HG02870 (cell line): ENCODE measurements around the gene TREML2.
"Not testable (repeated sequence)": the region's sequence is repeated elsewhere in the genome, so short reads cannot be mapped to it uniquely, and the experiment has no call there.

Experiments
- ATAC-seq: cut with Tn5 transposase; IDR thresholded peaks from one replicate; pipeline ENCODE4 v1.9.1; 2021; ENCODE audit warnings: mild to moderate bottlenecking, moderate library complexity; ENCODE audit not compliant: unreplicated experiment

Gene TREML2

DNA sequence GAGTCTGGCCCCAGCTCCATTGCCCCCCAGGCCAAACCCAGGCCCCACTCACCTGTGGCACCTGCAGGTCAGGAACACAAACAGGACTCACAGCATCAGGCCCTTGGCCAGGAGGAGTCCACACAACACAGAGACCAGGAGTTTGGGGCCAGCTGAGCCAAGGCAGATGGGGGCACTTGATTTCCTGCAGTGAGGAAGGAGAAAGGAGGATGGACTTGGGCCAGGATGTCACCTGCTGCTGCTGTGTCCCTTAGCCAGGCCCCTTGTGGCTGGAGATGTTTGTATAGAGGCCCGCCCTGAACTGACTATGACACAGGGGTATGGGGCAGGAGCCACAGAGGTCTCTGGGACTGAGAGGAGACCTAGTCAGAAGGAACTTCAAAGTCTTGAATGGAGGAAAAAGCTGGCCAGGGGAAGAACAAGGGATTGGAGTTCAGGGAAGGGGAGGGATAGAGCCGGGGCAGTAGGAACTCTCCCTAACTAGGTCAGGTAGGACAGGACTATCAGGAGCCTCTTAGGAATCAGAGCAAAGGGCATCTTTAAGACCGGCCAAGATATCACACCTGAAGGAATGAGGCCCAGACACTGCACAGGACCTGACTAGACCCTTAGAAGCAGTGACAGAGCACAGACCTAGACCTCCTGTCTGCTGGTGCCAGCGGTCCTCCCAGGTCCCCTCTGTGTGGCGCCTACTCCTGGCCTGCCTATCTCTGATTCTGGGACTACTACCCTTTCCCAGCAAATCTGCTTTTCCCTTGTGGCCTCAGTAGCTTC, 8.8 kb upstream of the TREML2 start:
- ATAC-seq: no peak

DNA sequence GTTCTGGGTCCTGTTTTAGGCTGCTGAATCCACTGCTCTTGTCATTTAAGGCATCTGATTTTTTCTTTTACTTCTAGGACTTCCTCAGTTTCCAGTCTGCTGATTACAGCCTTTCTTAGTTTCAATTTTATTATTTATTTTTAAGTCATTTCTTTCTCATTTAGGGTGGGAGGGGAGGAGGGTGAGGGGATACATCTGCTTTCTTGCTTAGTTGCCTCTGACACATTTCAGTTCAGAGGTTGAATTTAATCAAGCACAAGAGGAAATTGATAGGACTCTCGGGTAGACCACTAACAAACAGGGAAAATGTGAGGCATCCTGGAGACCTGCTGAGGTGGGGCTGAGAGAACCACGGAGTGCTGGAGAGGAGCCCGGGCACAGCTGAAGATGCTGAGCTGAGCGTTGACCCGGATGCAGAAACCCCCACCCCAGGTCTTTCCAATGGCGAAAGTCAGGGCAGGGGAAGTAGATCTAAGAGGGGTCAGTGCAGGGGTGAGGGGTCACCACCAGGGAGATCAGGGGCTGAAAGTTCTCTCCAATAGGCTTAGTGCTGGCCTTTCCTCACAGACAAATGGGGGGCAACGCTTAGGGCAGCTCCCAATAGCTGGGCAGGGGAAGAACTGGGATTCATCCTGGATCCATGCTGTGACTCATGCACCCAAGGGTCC, 7.6 kb upstream of the TREML2 start:
- no peak for ATAC-seq

DNA sequence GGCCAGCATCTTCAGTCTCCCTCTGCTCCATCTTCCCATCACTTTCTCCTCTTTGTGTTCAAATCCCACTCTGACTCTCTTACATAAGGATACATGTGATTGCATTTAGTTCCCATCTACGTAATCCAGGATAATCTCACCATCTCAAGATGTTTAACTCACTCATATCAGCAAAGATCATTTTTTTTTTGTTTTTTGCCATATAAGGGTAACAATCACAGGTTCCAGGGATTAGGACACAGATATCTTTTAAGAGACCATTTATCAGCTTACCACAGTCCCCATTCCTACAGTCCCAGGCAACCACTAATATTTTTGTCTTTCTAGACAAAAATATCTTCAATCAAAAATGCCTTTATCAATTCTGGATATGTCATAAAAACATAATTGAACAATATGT, 3.2 kb upstream of the TREML2 start:
- ATAC-seq: no peak

GRCh38 chr6:41201764-41202173, 820 bp upstream of the TREML2 start:
- no peak for ATAC-seq

GRCh38 chr6:41200296-41200900, 551 bp downstream of the TREML2 start:
- ATAC-seq: no peak

- ATAC-seq: peak; percentile 66
These were observed 1.2 kb downstream of the TREML2 start for GRCh38 chr6:41199552-41200246.

GRCh38 chr6:41197234-41197633, 3.7 kb downstream of the TREML2 start:
- ATAC-seq: no peak

DNA sequence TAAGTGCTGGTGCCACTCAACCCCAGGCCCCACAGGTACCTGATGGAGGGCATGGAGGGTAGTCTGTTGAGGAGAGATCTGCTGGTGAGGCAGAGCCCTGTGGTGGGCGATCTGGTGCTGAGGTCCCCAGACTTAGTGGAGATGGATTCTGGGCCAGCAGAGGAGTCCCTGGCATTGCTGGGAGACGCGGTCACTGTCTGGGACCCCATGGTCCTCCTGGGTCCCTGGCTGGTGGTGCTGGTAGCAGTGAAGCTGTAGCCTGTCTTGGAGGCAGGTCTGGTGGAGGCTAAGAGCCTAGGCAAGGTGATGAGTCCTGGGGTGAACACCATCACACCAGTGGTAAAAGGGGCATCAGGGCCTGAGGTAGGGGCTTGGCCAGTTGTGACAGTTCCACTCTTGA, 6.6 kb downstream of the TREML2 start:
- ATAC-seq: no peak

GRCh38 chr6:41193884-41194283, 7.1 kb downstream of the TREML2 start:
- no peak for ATAC-seq

GRCh38 chr6:41193171-41193734, 7.7 kb downstream of the TREML2 start:
- ATAC-seq: no peak

- ATAC-seq: no peak
These were observed 9.4 kb downstream of the TREML2 start for GRCh38 chr6:41191569-41191968.

GRCh38 chr6:41190791-41191190, 10.2 kb downstream of the TREML2 start:
- ATAC-seq: no peak

DNA sequence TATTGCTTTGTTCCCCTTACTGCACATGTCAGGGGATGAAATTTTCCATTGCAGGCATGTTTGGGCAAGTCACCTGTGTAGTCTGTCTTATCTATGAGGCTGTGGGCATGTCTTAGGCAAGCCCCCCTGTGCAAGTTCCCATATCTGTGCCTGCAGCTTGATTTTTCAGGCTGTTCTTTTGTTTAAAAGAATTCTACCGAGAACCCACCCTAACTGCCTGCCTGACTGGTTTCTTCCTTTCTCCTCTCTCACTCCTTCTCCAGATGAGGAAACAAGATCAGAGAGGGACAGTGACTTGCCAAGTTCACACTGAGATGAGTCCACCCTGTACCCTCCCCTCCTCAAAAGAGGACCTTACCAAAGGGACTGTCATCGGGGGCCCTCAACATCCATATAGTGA, 11.0 kb downstream of the TREML2 start:
- ATAC-seq: no peak

DNA sequence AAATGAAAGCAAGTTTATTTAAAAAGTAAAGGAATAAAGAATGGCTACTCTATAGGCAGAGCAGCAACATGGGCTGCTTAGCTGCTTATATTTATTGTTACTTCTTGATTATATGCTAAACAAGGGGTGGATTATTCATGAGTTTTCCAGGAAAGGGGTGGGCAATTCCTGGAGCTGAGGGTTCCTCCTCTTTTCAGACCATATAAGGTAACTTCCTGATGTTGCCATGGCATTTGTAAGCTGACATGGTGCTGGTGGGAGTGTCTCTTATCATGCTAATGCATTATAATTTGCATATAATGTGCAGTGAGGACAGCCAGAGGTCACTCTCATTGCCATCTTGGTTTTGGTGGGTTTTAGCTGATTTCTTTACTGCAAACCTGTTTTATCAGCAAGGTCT, 11.9 kb downstream of the TREML2 start:
- ATAC-seq: not testable (repeated sequence)

DNA sequence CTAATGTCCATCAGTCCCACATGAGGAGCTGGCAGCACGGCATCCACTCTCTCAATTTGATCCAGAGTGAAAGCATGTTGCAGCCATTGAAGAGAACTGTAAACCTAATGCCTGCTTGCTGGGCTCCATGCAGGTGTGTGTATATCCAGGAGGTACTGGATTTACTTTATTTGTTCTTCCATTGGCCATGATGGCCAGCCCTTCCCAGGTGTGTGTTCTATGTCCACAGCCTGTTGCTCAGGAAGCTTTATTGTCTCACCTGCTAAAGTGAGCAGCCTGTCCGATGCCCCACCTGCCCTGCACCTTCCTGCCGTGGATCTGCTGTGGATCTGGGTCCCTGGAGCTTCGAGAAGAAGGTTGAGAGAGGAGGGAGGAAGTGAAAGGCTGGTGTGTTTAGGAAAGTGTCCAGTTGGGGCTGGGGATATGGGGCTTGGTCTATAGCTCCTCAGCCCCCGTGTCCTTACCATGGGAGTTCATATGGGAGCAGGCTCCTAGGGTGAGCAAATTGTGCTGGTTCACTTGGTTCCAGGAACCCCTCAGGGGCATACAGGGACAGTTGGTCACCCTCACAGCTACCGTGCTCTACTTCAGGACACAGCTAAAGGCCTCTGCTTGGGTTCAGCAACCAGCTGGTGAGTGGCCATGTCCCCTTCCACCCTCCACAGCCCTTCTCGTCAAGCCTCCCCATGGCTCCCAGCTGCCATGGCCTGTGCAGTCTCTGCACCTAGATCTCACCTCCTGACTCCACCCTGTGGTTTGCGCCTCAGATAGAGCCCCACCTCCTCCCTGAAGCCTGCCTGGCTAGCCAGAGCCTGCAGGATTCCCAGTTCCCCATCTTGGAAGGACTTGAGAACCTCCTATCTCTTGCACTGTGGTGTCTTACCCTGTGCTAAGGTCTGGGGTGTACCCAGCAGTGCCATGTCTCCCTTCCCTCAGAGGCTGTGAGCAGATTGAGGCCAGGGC, 12.7 kb downstream of the TREML2 start:
- ATAC-seq: no peak

DNA sequence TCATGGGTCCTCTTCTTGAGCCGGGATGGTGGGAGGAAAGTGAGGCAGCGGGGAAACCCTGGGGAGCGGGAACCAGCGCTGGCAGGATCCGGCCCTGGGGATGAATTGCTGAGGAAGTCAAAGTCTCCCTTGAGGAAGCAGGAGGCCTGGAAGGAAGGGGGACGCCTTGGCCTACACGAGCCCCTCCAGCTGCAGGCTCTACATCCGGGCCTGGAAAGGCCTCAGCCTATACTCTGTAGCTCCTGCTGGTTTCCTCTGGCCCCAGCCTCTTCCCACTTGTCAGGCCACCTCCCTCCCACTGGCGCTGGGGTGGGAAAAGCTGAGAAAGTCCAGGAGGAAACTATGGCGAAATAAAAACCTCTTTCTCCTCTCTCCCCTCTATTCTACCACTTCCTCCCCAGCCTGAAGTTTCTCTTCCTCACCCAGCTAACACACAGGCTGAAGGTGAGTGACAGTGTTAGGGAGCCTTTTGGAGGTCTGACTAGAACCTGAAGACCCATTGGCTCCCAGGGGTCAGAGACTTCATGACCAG, 14.9 kb downstream of the TREML2 start:
- no peak for ATAC-seq

DNA sequence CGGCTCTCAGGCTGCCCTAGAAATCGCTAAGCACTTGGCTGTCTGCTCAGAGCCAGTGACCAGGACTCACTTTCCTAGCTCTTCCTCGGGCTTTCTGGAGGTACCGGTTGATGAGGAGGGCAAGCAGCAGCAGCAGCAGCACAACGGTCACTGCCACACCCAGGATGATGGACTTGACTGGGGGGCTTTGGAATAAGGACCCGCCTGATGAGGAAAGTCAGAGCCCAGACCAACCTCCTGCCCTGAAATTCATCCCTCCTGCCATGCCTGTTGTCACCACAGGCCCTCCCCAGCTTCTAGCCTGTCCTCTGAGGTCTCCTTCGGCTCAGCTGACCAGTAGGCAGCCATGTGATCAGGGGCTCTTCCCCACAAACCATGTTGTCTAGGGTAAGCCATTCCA, 16.2 kb downstream of the TREML2 start:
- no peak for ATAC-seq

- no peak for ATAC-seq
These were observed 18.6 kb downstream of the TREML2 start for GRCh38 chr6:41182069-41183034.

- ATAC-seq: no peak
These were observed 19.4 kb downstream of the TREML2 start for GRCh38 chr6:41181566-41181965.
